ENCODE measurements around the gene CTNND2.

GRCh38 chr5:11305245-11305644, 599.0 kb downstream of the CTNND2 start:
- TF ChIP-seq CTCF (conservative IDR thresholded peaks at IDR 0.05; ENCODE audit: low read depth, low read length) = no peak
- TF ChIP-seq EZH2 (IDR thresholded peaks at IDR 0.05; ENCODE audit: borderline replicate concordance, low read depth, low read length, poor library complexity, severe bottlenecking) = no peak

All from A673 (cell line).